ENCODE results near the gene COA5. TPM values are rescaled to one million over a fixed set of nuclear protein-coding genes. Genes with fewer than 3 reads are reported as not detected.

Gene COA5
- total RNA-seq, 1 experiment from 2014 or later = 18.6 TPM

DNA sequence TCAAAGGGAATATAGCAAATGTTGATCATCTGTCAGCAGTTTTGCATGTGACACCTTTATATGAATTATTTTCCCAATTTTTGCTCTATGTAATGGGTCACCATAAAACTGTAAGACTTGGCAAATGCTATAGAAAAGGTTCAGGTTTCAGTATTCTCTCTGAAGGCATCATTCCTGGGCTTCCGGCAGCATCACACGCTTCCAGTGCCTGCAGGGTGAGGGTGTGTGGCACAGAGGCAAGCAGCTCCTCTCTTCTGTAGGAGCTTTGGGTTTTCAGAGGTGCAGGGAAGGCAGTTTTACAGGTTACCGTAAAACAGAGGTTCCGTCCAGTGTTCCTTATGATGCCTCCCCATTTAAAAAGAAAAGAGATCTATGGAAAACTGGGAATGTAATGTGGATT, 18.8 kb downstream of the COA5 start:
- no peaks in the 10 kb centered on the region for H3K79me2 ChIP-seq (ENCODE audit: insufficient read depth, low read length)
- H3K36me3 ChIP-seq (ENCODE audit: control insufficient read depth in 1 of 2, insufficient read depth in 2 of 2, low read length in 2 of 2) = no peaks in the 10 kb centered on the region
- DNase-seq (ENCODE audit: low read depth, low spot score) (no peak), ATAC-seq (no peak)
- TF ChIP-seq SIN3A (IDR thresholded peaks at IDR 0.05; ENCODE audit: low read depth) (no peak), RAD21 (IDR thresholded peaks at IDR 0.05; ENCODE audit: low read depth) (no peak), FOSL1 (IDR thresholded peaks at IDR 0.05; ENCODE audit: low read depth) (no peak), EZH2 (IDR thresholded peaks at IDR 0.05) (no peak), CBX3 (IDR thresholded peaks at IDR 0.05; ENCODE audit: low read depth) (no peak), ZFX (IDR thresholded peaks at IDR 0.05) (no peak), TCF7L2 (IDR thresholded peaks at IDR 0.05; ENCODE audit: borderline replicate concordance, extremely low read depth, insufficient read depth, insufficient read length) (no peak), JUND (IDR thresholded peaks at IDR 0.05) (no peak), EZH2phosphoT487 (IDR thresholded peaks at IDR 0.05; ENCODE audit: borderline replicate concordance) (no peak), POLR2A (IDR thresholded peaks at IDR 0.05; ENCODE audit: borderline replicate concordance, extremely low read depth, insufficient read depth, insufficient read length) (no peak), YY1 (IDR thresholded peaks at IDR 0.05; ENCODE audit: extremely low read depth, insufficient replicate concordance, low read depth, low read length) (no peak), ZNF274 (IDR thresholded peaks at IDR 0.05; ENCODE audit: low read depth, low read length) (no peak)
- TF ChIP-seq, protein P1, sequence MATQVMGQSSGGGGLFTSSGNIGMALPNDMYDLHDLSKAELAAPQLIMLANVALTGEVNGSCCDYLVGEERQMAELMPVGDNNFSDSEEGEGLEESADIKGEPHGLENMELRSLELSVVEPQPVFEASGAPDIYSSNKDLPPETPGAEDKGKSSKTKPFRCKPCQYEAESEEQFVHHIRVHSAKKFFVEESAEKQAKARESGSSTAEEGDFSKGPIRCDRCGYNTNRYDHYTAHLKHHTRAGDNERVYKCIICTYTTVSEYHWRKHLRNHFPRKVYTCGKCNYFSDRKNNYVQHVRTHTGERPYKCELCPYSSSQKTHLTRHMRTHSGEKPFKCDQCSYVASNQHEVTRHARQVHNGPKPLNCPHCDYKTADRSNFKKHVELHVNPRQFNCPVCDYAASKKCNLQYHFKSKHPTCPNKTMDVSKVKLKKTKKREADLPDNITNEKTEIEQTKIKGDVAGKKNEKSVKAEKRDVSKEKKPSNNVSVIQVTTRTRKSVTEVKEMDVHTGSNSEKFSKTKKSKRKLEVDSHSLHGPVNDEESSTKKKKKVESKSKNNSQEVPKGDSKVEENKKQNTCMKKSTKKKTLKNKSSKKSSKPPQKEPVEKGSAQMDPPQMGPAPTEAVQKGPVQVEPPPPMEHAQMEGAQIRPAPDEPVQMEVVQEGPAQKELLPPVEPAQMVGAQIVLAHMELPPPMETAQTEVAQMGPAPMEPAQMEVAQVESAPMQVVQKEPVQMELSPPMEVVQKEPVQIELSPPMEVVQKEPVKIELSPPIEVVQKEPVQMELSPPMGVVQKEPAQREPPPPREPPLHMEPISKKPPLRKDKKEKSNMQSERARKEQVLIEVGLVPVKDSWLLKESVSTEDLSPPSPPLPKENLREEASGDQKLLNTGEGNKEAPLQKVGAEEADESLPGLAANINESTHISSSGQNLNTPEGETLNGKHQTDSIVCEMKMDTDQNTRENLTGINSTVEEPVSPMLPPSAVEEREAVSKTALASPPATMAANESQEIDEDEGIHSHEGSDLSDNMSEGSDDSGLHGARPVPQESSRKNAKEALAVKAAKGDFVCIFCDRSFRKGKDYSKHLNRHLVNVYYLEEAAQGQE (IDR thresholded peaks at IDR 0.05; ENCODE audit: low read depth) = no peak
- TF ChIP-seq, protein P2, sequence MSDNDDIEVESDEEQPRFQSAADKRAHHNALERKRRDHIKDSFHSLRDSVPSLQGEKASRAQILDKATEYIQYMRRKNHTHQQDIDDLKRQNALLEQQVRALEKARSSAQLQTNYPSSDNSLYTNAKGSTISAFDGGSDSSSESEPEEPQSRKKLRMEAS (IDR thresholded peaks at IDR 0.05) = no peak
- TF ChIP-seq, protein P3, sequence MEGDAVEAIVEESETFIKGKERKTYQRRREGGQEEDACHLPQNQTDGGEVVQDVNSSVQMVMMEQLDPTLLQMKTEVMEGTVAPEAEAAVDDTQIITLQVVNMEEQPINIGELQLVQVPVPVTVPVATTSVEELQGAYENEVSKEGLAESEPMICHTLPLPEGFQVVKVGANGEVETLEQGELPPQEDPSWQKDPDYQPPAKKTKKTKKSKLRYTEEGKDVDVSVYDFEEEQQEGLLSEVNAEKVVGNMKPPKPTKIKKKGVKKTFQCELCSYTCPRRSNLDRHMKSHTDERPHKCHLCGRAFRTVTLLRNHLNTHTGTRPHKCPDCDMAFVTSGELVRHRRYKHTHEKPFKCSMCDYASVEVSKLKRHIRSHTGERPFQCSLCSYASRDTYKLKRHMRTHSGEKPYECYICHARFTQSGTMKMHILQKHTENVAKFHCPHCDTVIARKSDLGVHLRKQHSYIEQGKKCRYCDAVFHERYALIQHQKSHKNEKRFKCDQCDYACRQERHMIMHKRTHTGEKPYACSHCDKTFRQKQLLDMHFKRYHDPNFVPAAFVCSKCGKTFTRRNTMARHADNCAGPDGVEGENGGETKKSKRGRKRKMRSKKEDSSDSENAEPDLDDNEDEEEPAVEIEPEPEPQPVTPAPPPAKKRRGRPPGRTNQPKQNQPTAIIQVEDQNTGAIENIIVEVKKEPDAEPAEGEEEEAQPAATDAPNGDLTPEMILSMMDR (IDR thresholded peaks at IDR 0.05 in 2 of 3, conservative IDR thresholded peaks at IDR 0.05 in 1 of 3; ENCODE audit: borderline replicate concordance in 1 of 3, insufficient read depth in 1 of 3, low read depth in 2 of 3, low read length in 2 of 3) = no peak
- TF ChIP-seq, protein P4, sequence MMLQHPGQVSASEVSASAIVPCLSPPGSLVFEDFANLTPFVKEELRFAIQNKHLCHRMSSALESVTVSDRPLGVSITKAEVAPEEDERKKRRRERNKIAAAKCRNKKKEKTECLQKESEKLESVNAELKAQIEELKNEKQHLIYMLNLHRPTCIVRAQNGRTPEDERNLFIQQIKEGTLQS (IDR thresholded peaks at IDR 0.05) = no peak
- no peak overlapping the region for H3K4me3 ChIP-seq (replicated peaks in 1 of 2; ENCODE audit: low read depth in 1 of 2, low read length in 2 of 2)
- H3K9me3 ChIP-seq (ENCODE audit: control insufficient read depth in 1 of 2, insufficient read depth in 1 of 2, low read depth in 1 of 2, low read length in 2 of 2) = no peaks in the 10 kb centered on the region
- no peaks in the 10 kb centered on the region for H3K9me2 ChIP-seq (ENCODE audit: insufficient read depth)
- H3K27me3 ChIP-seq (ENCODE audit: insufficient read depth, low read length) = no peaks in the 10 kb centered on the region
- no peak overlapping the region for H2AFZ ChIP-seq (ENCODE audit: low read depth, low read length, poor library complexity, severe bottlenecking)
- no TSS peak for BruUV-seq (replicated peaks)
- no peaks in the 10 kb centered on the region for H3K4me1 ChIP-seq (ENCODE audit: control insufficient read depth in 1 of 2, insufficient read depth in 2 of 2, low read length in 2 of 2)
- ChIA-PET RAD21 (ENCODE audit: low non-redundant PET in 1 of 2, low total read pairs in 2 of 2, uncharacterized antibody in 2 of 2, unreplicated experiment in 2 of 2) (no interaction called here), POLR2A (no interaction called here), CTCF (no interaction called here)
- no peaks in the 10 kb centered on the region for H4K20me1 ChIP-seq (ENCODE audit: insufficient read depth)
- H3K27ac ChIP-seq (ENCODE audit: low read depth, low read length) = no peak overlapping the region
- intact Hi-C loops (cut with micrococcal nuclease) = no loop called here
- no peak overlapping the region for H3K9ac ChIP-seq (ENCODE audit: low read length)
- H3K4me2 ChIP-seq (ENCODE audit: low read length) = no peak overlapping the region

Measured in HCT116 (cell line).